GM18505 (cell line): ENCODE data around the gene DOCK2.
"Not testable (repeated sequence)": the region's sequence is repeated elsewhere in the genome, so short reads cannot be mapped to it uniquely, and the experiment has no call there.

Source experiments
- ATAC-seq: cut with Tn5 transposase; IDR thresholded peaks from one replicate; pipeline ENCODE4 v1.9.1; 2021; ENCODE audit not compliant: unreplicated experiment
- POLR2A ChIP-seq: IDR thresholded peaks from 4 replicates; pipeline ENCODE4 v1.6.1; 2011; ENCODE audit warnings: borderline replicate concordance; ENCODE audit not compliant: insufficient read depth, insufficient read length; ENCODE audit errors: extremely low read depth

The DOCK2 gene

GRCh38 chr5:169637085-169637548 is at the start of gene DOCK2:
Gene DOCK2, plus strand, starts transcription at chr5:169637275. Its CDS starts 52 bp downstream, at chr5:169637327.
- ATAC-seq: peak; percentile 90
- TF ChIP-seq POLR2A: peak; percentile 70

GRCh38 chr5:169590602-169591001 is 46.5 kb upstream of the DOCK2 start:
- no peak for ATAC-seq

GRCh38 chr5:169591636-169592035 is 45.4 kb upstream of the DOCK2 start:
- ATAC-seq: no peak
- no peak for TF ChIP-seq POLR2A

More at GRCh38 chr5:169590602-169591001, 46.5 kb upstream of the DOCK2 start:
- TF ChIP-seq POLR2A: no peak

GRCh38 chr5:169592937-169593650 is 44.0 kb upstream of the DOCK2 start:
- no peak for TF ChIP-seq POLR2A
- ATAC-seq: no peak

- TF ChIP-seq POLR2A: no peak
- no peak for ATAC-seq
Observed at GRCh38 chr5:169595172-169595820, 41.8 kb upstream of the DOCK2 start.

GRCh38 chr5:169599451-169599850 is 37.6 kb upstream of the DOCK2 start:
- ATAC-seq: no peak
- no peak for TF ChIP-seq POLR2A

- ATAC-seq: no peak
- TF ChIP-seq POLR2A: no peak
Observed at GRCh38 chr5:169602535-169602934, 34.5 kb upstream of the DOCK2 start.

- TF ChIP-seq POLR2A: no peak
- no peak for ATAC-seq
Observed at GRCh38 chr5:169606279-169606678, 30.8 kb upstream of the DOCK2 start.

GRCh38 chr5:169607882-169608281 is 29.2 kb upstream of the DOCK2 start:
- no peak for ATAC-seq
- no peak for TF ChIP-seq POLR2A

GRCh38 chr5:169609716-169610115 is 27.4 kb upstream of the DOCK2 start:
- TF ChIP-seq POLR2A: no peak
- no peak for ATAC-seq

GRCh38 chr5:169610606-169611005 is 26.5 kb upstream of the DOCK2 start:
- ATAC-seq: no peak
- TF ChIP-seq POLR2A: no peak

- TF ChIP-seq POLR2A: no peak
- no peak for ATAC-seq
Observed at GRCh38 chr5:169615561-169615960, 21.5 kb upstream of the DOCK2 start.

GRCh38 chr5:169624307-169624706 is 12.8 kb upstream of the DOCK2 start:
- ATAC-seq: not testable (repeated sequence)

GRCh38 chr5:169626779-169627178 is 10.3 kb upstream of the DOCK2 start:
- ATAC-seq: no peak

More at GRCh38 chr5:169626779-169627178, 10.3 kb upstream of the DOCK2 start:
- no peak for TF ChIP-seq POLR2A
